ENCODE data around the gene DNAH3. TPM values are rescaled to one million over a fixed set of nuclear protein-coding genes. Genes with fewer than 3 reads are reported as not detected.
"Not testable (repeated sequence)": the region's sequence is repeated elsewhere in the genome, so short reads cannot be mapped to it uniquely, and the experiment has no call there.

The DNAH3 gene
- polyA plus RNA-seq, 4 donors, result 0.32 to 0.67 (median 0.52) TPM; not detected in 1

DNA sequence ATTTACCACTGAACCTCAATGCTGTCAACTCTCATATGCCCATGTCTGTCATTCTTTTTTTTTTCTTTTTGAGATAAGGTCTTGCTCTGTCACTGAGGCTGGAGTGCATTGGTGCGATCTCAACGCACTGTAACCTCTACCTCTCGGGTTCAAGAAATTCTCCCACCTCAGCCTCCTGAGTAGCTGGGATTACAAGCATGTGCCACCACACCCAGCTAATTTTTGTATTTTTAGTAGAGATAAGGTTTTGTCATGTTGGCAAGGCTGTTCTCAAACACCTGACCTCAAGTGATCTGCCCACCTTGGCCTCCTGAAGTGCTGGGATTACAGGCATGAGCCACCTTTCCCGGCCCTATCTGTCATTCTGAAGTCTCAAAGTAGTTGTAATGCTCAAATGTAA, 177.4 kb downstream of the DNAH3 start:
- not testable (repeated sequence) for H3K9me3 ChIP-seq (ENCODE audit: control insufficient read depth in 2 of 2, insufficient read depth in 1 of 2, low read depth in 1 of 2, low read length in 1 of 2); FAIRE-seq; DNase-seq; H3K4me1 ChIP-seq (ENCODE audit: control insufficient read depth in 3 of 3, insufficient read depth in 2 of 3, low read depth in 1 of 3, low read length in 2 of 3); H3K4me3 ChIP-seq (ENCODE audit: low read depth in 1 of 3, low read length in 3 of 3); H3K36me3 ChIP-seq (ENCODE audit: control insufficient read depth in 3 of 3, insufficient read depth in 2 of 3, low read depth in 1 of 3, low read length in 3 of 3); H3K27me3 ChIP-seq (ENCODE audit: control insufficient read depth in 3 of 3, insufficient read depth in 3 of 3, low read length in 3 of 3); H3K27ac ChIP-seq (ENCODE audit: low read depth in 1 of 3, low read length in 2 of 3)
- 89 to 93% (median 91%) methylated on average over 4 of the region's 4 CpGs for WGBS, 3 donors

DNA sequence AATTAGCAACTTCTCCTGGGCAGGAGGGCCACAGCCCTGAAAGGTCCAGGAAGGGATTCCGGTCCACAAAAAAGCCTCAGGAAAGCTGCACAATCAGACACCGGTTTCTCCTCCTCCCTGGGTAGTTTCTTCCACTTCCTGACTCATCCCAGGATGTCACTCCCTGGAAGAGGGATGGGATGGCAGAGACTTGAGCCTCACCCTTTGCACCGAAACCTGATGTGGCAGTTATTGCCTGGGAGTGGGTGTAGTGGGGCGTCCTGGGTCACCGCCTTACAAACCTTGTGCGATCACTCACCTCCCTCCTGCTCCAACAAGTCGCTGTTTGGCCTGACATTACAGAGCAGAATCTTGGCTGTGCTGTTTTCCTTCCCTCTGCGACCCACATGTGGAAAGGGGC, 179.2 kb downstream of the DNAH3 start:
- no peaks in the 10 kb centered on the region for H3K36me3 ChIP-seq (ENCODE audit: control insufficient read depth in 3 of 3, insufficient read depth in 2 of 3, low read depth in 1 of 3, low read length in 3 of 3)
- no peak overlapping the region for H3K27ac ChIP-seq (ENCODE audit: low read depth in 1 of 3, low read length in 2 of 3)
- FAIRE-seq (no peak), DNase-seq (no peak)
- no peaks in the 10 kb centered on the region for H3K9me3 ChIP-seq (ENCODE audit: control insufficient read depth in 2 of 2, insufficient read depth in 1 of 2, low read depth in 1 of 2, low read length in 1 of 2)
- WGBS, 3 donors, result 81 to 87% (median 82%) methylated on average over 8 of the region's 8 CpGs
- no peaks in the 10 kb centered on the region for H3K4me1 ChIP-seq (ENCODE audit: control insufficient read depth in 3 of 3, insufficient read depth in 2 of 3, low read depth in 1 of 3, low read length in 2 of 3)
- no peak overlapping the region for H3K4me3 ChIP-seq (ENCODE audit: low read depth in 1 of 3, low read length in 3 of 3)
- no peaks in the 10 kb centered on the region for H3K27me3 ChIP-seq (ENCODE audit: control insufficient read depth in 3 of 3, insufficient read depth in 3 of 3, low read length in 3 of 3)

DNA sequence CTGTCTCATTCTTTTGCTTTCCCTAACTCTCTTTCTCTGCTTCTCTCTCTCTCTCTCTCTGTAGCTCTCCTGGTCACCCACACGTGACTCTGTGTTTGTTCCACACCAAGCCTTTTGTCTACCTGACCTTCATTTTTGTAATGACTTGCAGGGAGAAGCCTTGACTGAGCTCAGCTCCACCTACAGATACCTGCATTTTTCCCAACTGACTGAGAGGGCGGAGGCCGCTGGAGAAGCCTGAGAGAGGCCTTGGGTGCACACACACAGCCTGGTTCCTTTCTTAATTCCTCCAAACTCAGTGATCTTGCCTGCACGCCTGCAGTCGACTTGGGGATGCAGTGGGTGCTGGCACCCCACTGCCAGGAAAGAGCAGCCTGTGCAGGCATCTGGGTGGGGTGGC, 181.3 kb downstream of the DNAH3 start:
- DNase-seq (no peak), FAIRE-seq (no peak)
- 77 to 90% (median 87%) methylated on average over 5 of the region's 5 CpGs for WGBS, 3 donors
- H3K36me3 ChIP-seq (ENCODE audit: control insufficient read depth in 3 of 3, insufficient read depth in 2 of 3, low read depth in 1 of 3, low read length in 3 of 3), result no peaks in the 10 kb centered on the region
- peaks cover 0 to 2% of the 10 kb centered on the region in 2 donors for H3K9me3 ChIP-seq (ENCODE audit: control insufficient read depth in 2 of 2, insufficient read depth in 1 of 2, low read depth in 1 of 2, low read length in 1 of 2)
- H3K27ac ChIP-seq (ENCODE audit: low read depth in 1 of 3, low read length in 2 of 3), result no peak overlapping the region
- H3K4me3 ChIP-seq (ENCODE audit: low read depth in 1 of 3, low read length in 3 of 3), result no peak overlapping the region
- no peaks in the 10 kb centered on the region for H3K4me1 ChIP-seq (ENCODE audit: control insufficient read depth in 3 of 3, insufficient read depth in 2 of 3, low read depth in 1 of 3, low read length in 2 of 3)
- H3K27me3 ChIP-seq (ENCODE audit: control insufficient read depth in 3 of 3, insufficient read depth in 3 of 3, low read length in 3 of 3), result no peaks in the 10 kb centered on the region

DNA sequence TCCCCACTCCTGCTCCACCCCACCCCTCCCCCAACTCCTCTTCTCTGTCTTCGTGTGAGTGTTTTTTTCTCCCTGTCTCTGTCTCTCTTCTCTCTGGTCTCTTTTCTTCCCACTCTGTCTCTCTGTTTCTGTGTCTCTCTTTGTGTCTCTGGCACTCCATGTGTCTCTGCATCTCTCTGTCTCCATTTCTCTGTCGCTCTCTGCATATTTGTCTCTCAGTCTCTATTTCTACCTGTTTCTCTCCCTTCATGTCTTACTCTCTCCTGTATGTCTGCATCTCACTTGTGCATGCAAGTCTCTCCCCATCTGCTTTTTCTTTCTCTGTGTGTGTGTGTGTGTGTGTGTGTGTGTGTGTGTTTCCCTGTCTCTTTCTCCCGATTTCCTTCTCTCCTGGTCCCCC, 181.9 kb downstream of the DNAH3 start:
- Histone ChIP-seq H3K36me3 (ENCODE audit: control insufficient read depth in 3 of 3, insufficient read depth in 2 of 3, low read depth in 1 of 3, low read length in 3 of 3) (no peaks in the 10 kb centered on the region), H3K9me3 (ENCODE audit: control insufficient read depth in 2 of 2, insufficient read depth in 1 of 2, low read depth in 1 of 2, low read length in 1 of 2) (peaks cover 0 to 2% of the 10 kb centered on the region in 2 donors), H3K27me3 (ENCODE audit: control insufficient read depth in 3 of 3, insufficient read depth in 3 of 3, low read length in 3 of 3) (no peaks in the 10 kb centered on the region), H3K4me1 (ENCODE audit: control insufficient read depth in 3 of 3, insufficient read depth in 2 of 3, low read depth in 1 of 3, low read length in 2 of 3) (no peaks in the 10 kb centered on the region), H3K4me3 (ENCODE audit: low read depth in 1 of 3, low read length in 3 of 3) (no peak overlapping the region), H3K27ac (ENCODE audit: low read depth in 1 of 3, low read length in 2 of 3) (no peak overlapping the region)
- 57 to 67% (median 65%) methylated on average over 3 of the region's 3 CpGs for WGBS, 3 donors
- FAIRE-seq (no peak), DNase-seq (no peak)

DNA sequence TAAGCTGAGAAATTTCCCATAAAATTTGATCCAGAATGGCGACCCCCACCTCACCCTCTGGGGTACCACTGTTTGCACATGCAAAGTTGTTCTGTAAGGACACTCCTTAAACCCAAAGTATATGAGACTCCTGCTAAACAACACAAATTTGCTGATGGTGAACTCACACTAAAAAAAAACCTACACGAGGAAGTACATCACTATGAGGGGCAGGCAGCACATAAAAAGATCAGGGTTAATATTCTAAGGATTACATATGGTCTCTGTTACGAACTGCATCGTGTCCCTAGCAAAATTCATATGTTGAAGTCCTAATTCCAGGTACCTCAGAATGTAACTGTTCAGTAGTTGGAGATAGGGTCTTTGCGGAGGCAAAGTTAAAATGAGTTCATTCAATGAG, 189.7 kb downstream of the DNAH3 start:
- FAIRE-seq, result no peak
- Histone ChIP-seq H3K27me3 (ENCODE audit: control insufficient read depth in 3 of 3, insufficient read depth in 3 of 3, low read length in 3 of 3) (no peaks in the 10 kb centered on the region), H3K9me3 (ENCODE audit: control insufficient read depth in 2 of 2, insufficient read depth in 1 of 2, low read depth in 1 of 2, low read length in 1 of 2) (peaks cover 0 to 2% of the 10 kb centered on the region in 2 donors), H3K36me3 (ENCODE audit: control insufficient read depth in 3 of 3, insufficient read depth in 2 of 3, low read depth in 1 of 3, low read length in 3 of 3) (no peaks in the 10 kb centered on the region), H3K4me3 (ENCODE audit: low read depth in 1 of 3, low read length in 3 of 3) (no peak overlapping the region), H3K4me1 (ENCODE audit: control insufficient read depth in 3 of 3, insufficient read depth in 2 of 3, low read depth in 1 of 3, low read length in 2 of 3) (no peaks in the 10 kb centered on the region), H3K27ac (ENCODE audit: low read depth in 1 of 3, low read length in 2 of 3) (no peak overlapping the region)
- WGBS, 3 donors, result 84 to 90% (median 89%) methylated on average over 5 of the region's 5 CpGs
- no peak for DNase-seq

DNA sequence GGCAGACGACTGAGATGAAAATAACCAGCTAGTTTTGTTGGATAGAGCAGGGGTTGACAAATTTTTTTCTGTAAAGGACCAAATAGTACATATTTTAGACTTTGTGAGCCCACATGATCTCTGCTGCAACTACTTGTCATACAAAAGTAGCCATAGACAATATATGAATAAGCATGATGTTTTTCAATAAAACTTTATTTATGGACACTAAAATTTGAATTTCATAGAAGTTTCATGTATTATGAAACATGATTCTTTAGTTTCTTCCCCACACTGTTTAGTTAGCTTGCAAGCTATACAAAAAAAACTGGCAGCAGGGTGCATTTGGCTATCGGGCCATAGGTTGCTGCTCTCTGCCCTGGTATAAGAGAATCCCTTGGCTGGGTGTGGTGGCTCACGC, 193.5 kb downstream of the DNAH3 start:
- Histone ChIP-seq H3K27ac (ENCODE audit: low read depth in 1 of 3, low read length in 2 of 3) (no peak overlapping the region), H3K9me3 (ENCODE audit: control insufficient read depth in 2 of 2, insufficient read depth in 1 of 2, low read depth in 1 of 2, low read length in 1 of 2) (no peaks in the 10 kb centered on the region), H3K36me3 (ENCODE audit: control insufficient read depth in 3 of 3, insufficient read depth in 2 of 3, low read depth in 1 of 3, low read length in 3 of 3) (no peaks in the 10 kb centered on the region), H3K27me3 (ENCODE audit: control insufficient read depth in 3 of 3, insufficient read depth in 3 of 3, low read length in 3 of 3) (no peaks in the 10 kb centered on the region), H3K4me3 (ENCODE audit: low read depth in 1 of 3, low read length in 3 of 3) (no peak overlapping the region), H3K4me1 (ENCODE audit: control insufficient read depth in 3 of 3, insufficient read depth in 2 of 3, low read depth in 1 of 3, low read length in 2 of 3) (no peaks in the 10 kb centered on the region)
- no peak for DNase-seq
- WGBS, 3 donors, result 71 to 81% (median 76%) methylated on average over 3 of the region's 3 CpGs
- FAIRE-seq, result no peak

DNA sequence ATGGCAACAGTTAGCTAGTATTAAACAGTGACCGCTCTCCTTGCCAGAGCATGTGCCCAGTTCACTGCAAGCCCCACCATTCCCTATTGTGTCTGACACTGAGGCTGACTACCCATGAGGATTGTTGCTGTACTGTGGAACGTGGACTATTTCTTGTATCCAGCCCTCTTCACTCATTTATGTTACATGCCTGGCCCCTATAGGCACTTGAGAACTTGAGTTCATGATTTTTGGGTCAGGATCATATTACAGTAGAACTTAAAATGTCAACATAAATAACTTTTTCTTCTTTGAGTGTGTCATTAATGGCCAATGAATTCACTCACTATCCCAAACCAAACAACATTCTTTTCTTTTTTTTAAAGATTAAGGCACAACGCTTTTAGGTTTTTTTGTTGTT, 194.3 kb downstream of the DNAH3 start:
- DNase-seq, result no peak
- Histone ChIP-seq H3K36me3 (ENCODE audit: control insufficient read depth in 3 of 3, insufficient read depth in 2 of 3, low read depth in 1 of 3, low read length in 3 of 3) (no peaks in the 10 kb centered on the region), H3K4me3 (ENCODE audit: low read depth in 1 of 3, low read length in 3 of 3) (no peak overlapping the region), H3K9me3 (ENCODE audit: control insufficient read depth in 2 of 2, insufficient read depth in 1 of 2, low read depth in 1 of 2, low read length in 1 of 2) (no peaks in the 10 kb centered on the region), H3K4me1 (ENCODE audit: control insufficient read depth in 3 of 3, insufficient read depth in 2 of 3, low read depth in 1 of 3, low read length in 2 of 3) (no peaks in the 10 kb centered on the region), H3K27ac (ENCODE audit: low read depth in 1 of 3, low read length in 2 of 3) (no peak overlapping the region), H3K27me3 (ENCODE audit: control insufficient read depth in 3 of 3, insufficient read depth in 3 of 3, low read length in 3 of 3) (no peaks in the 10 kb centered on the region)
- no peak for FAIRE-seq
- 70 to 74% (median 71%) methylated on average over 3 of the region's 3 CpGs for WGBS, 3 donors

DNA sequence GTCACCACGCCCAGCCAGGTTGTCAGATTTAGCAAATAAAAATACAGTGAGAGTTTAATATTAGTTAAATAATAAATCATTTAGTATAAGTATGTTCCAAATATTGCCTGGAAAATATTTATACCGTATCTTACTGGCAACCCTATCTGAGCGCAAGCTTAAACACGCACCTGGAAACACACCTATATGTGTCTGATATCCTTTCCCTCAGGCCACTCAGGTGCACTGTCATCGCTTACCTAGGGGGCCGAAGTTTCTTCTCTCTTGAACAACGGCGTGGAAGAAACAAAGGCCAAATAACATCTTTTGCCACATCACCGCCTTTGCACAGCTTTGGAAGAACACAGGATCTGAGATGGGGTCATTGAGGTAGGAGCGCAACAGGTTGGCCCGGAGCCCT, 196.1 kb downstream of the DNAH3 start:
- no peaks in the 10 kb centered on the region for H3K9me3 ChIP-seq (ENCODE audit: control insufficient read depth in 2 of 2, insufficient read depth in 1 of 2, low read depth in 1 of 2, low read length in 1 of 2)
- no peak overlapping the region for H3K27ac ChIP-seq (ENCODE audit: low read depth in 1 of 3, low read length in 2 of 3)
- 94 to 96% (median 96%) methylated on average over 11 of the region's 11 CpGs for WGBS, 3 donors
- no peaks in the 10 kb centered on the region for H3K27me3 ChIP-seq (ENCODE audit: control insufficient read depth in 3 of 3, insufficient read depth in 3 of 3, low read length in 3 of 3)
- no peak for DNase-seq
- H3K4me3 ChIP-seq (ENCODE audit: low read depth in 1 of 3, low read length in 3 of 3), result no peak overlapping the region
- no peaks in the 10 kb centered on the region for H3K4me1 ChIP-seq (ENCODE audit: control insufficient read depth in 3 of 3, insufficient read depth in 2 of 3, low read depth in 1 of 3, low read length in 2 of 3)
- no peaks in the 10 kb centered on the region for H3K36me3 ChIP-seq (ENCODE audit: control insufficient read depth in 3 of 3, insufficient read depth in 2 of 3, low read depth in 1 of 3, low read length in 3 of 3)
- no peak for FAIRE-seq

DNA sequence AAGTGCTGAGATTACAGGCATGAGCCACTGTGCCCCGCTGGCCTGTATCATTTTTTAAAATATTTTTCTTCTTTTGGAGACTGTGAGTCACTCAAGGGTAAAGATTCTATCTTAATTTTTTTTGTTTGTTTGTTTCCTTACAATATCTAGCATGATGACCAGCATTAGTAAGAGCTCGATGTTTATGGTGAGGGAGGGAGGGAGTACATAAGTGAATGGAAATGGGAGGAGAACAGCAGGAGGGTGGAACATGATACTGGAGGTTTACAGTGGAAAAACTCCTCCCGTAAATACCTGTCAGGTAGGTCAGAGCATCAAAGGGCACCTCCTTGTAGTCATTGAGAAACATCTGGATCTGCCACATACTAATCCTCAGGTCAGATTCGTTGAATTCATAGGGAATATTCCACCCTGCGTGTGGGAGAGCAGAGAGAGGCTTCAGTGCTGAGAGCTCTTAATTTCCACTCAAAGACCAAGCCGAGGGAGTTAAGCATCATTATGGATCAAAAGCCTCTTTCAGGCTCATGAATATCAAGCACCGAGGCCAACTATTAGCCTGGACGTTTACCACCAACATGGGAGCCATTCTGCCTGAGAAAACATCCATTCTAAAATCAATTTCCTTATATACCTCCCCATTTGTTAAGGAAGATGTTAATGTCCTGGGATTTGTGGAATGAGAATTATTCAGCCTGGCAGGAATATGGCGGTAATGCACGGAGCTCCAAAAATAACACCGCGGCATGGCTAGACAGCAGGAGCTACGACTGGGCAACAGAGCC, 198.3 kb downstream of the DNAH3 start:
- 80 to 85% (median 84%) methylated on average over 13 of the region's 13 CpGs for WGBS, 3 donors
- no peaks in the 10 kb centered on the region for H3K27me3 ChIP-seq (ENCODE audit: control insufficient read depth in 3 of 3, insufficient read depth in 3 of 3, low read length in 3 of 3)
- no peak for FAIRE-seq
- H3K27ac ChIP-seq (ENCODE audit: low read depth in 1 of 3, low read length in 2 of 3), result no peak overlapping the region
- no peaks in the 10 kb centered on the region for H3K36me3 ChIP-seq (ENCODE audit: control insufficient read depth in 3 of 3, insufficient read depth in 2 of 3, low read depth in 1 of 3, low read length in 3 of 3)
- no peaks in the 10 kb centered on the region for H3K4me1 ChIP-seq (ENCODE audit: control insufficient read depth in 3 of 3, insufficient read depth in 2 of 3, low read depth in 1 of 3, low read length in 2 of 3)
- H3K9me3 ChIP-seq (ENCODE audit: control insufficient read depth in 2 of 2, insufficient read depth in 1 of 2, low read depth in 1 of 2, low read length in 1 of 2), result no peaks in the 10 kb centered on the region
- no peak overlapping the region for H3K4me3 ChIP-seq (ENCODE audit: low read depth in 1 of 3, low read length in 3 of 3)
- no peak for DNase-seq

Measured in small intestine (tissue), 7 donors.